GM21786 (cell line): ENCODE data around the gene PPCS.
"Not testable (repeated sequence)": the region's sequence is repeated elsewhere in the genome, so short reads cannot be mapped to it uniquely, and the experiment has no call there.

ENCODE experiments used
- ATAC-seq: cut with Tn5 transposase; IDR thresholded peaks from one replicate; pipeline ENCODE4 v1.9.1; 2021; ENCODE audit not compliant: unreplicated experiment

The PPCS gene

DNA sequence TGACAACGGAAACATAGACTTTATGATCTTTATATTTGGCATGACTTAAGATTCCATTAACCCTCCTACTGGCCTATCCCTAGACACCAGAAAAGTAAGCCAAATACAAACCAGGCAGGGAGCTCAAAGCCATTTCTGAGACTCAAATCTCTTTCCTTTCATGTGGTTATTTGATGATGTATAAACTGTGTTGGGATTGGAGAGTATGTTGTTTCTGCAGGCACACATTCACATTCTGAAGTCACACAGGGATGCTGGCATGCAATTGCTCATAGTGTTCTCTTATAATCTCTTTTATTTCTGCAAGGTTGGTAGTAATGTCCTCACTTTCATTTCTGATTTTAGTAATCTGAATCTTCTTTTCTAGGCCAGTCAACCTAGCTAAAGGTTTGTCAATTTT, 6.3 kb upstream of the PPCS start:
- ATAC-seq, result no peak

DNA sequence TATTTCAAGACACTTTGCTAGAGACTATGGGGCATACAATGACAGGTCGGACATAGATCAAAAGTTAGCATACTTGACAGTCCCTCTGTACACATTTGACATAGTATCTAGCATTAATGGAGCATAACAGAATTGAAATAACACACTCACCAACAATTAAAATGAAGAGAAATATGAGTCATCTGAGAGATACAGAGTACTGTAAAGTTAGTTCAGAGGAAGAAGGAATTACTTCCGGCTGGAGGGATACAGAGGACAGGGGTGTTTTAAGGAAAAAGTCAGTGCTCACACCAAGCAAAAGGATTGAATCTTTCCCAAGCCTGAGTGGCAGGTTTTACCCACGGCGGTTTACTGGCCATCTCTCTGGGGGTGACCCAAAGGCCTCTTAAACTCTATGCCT, 3.0 kb upstream of the PPCS start:
- ATAC-seq, result no peak

DNA sequence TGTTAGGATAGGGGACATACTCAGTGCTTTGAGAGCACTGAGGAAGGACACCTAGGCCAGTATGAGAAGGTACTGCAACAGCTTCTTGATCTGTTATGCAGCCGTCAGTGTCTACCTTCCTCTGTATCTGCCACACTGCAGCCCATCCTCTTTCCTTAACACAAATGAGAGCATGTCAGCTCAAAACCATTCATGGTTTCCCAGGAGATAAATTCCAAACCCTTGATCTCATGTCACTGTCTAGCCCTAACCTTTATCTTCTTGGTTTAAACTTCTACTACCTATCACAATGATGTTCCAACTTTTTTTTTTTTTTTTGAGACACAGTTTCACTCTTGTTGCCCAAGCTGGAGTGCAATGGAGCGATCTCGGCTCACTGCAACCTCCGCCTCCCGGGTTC, 1.9 kb upstream of the PPCS start:
- no peak for ATAC-seq

DNA sequence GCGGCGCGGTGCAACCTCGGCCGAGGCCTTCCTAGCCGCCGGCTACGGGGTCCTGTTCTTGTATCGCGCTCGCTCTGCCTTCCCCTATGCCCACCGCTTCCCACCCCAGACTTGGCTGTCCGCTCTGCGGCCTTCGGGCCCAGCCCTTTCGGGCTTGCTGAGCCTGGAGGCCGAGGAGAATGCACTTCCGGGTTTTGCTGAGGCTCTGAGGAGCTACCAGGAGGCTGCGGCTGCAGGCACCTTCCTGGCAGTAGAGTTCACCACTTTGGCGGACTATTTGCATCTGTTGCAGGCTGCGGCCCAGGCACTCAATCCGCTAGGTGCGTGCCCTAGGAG, 379 bp downstream of the PPCS start:
- ATAC-seq, result peak; percentile 50

DNA sequence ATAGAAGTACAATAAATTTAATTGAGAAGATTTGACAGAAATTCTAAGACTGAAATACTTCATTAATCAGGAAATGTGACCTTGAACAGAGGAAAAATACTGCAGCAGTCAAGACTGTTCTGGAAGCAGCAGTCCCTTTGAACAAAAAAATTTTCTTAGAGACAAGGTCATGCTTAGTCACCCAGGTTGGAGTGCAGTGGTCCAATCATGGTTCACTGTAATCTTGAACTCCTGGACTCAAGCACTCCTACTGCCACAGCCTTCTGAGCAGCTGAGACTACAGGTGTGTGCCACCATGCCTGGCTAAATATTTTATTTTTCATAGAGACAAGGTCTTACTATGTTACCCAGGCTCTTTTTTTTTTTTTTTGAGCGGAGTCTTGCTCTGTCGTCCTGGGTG, 4.9 kb downstream of the PPCS start:
- ATAC-seq, result no peak

DNA sequence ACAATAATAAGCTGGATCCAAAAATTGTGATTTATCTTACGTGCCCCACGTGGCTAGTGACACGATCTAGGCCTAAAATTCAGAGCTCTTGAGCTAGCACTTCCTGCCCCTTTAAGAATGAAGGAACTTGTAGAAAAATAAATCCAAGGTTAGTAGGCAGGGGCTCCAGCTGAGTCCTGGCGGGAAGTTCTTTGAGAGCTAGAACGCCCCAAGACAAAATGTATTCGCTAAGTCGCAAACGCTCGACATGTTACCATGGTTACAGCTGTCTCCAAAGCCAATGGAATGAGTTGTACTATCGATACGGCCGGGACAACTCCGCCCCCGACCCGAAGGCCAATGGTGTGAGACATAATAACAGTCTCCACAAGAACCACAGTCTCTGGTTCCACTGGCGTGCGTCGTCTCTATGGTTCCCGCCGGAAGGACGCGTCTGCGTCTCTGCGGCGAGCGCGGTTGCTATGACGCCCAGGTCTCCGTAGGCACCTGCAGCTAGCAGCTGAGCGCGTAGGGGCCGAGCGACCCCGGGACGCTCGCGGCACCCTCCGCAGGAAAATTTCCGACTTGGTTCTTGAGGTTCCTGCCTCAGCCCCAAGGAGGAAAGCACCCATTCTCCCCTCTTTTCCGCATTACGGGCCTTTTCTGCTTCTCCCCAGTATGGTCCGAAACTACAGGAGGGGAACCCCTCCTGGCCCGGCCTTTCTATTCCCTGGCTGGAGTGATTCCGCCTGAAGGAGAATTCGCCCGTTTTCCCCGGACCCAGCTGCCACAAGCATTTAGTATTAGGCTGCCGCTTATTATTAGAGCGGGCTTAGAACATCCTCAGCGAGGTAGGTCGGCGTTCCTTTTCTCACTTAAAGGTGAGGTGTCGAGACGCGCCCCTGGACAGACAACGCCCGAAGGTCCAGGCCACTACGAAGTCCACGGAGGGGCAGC, 6.8 kb downstream of the PPCS start, which contains the start of gene CCDC30:
Gene CCDC30 (plus strand): TSS at position 459 of the 936 bp plus-strand sequence. CDS start 17,266 bp downstream, outside the sequence.
- peak; percentile 99 for ATAC-seq

DNA sequence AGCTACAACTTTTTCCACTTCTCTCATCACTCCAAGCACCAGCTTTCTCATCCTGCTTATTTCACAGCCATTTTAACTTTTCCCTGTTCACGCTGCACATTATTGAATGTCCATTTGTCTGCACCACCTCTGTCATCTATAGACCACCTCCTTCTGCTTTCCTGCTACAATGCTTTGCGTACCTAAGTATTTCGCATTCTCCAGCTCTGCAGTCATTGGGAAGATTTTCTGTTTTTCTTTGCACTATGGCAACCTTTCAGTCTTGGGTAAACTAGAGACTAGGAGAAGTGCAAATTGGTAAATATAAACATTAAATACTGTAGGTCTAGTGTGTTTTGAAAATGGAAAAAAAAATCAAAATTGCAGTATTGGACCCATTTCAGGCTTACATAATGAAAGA, 7.6 kb downstream of the PPCS start:
- ATAC-seq, result no peak

DNA sequence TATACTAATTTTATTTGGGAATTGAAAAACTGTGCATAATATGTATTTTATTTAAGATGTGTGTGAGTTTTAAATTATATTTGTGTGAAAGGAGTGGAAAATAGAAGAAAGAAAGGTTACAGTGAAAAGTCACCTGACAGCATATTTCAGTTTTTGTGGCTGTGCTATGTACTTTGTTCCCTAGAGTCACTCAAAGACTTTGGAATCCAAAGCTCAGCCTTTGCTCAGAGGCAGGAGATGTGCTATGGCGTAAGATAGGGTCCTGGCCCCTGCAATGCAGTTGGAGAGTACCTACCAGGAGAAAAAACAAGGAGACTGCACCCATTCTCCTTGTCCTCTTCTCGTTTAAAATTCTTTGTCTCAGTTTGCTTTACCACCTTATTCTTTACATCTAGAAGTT, 9.7 kb downstream of the PPCS start:
- no peak for ATAC-seq

DNA sequence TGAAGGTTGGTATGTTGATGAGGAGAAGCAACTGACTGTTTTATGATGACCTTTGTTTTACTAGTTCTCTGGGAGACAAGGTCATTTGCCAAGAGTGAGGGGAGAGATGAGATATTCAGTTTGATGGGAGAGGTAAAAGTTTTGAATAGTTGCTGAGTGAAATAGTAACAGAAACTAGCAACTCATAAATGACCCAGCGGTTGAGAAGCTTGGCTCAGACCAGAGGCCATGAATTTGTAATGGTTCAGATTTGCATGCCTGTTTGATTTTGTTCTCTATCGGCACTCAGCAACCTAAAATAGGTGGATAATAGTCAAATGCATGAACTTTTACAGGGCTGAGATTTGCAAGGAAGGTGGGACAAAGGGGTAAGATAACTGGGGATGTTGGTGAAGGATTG, 13.4 kb downstream of the PPCS start:
- ATAC-seq, result no peak

DNA sequence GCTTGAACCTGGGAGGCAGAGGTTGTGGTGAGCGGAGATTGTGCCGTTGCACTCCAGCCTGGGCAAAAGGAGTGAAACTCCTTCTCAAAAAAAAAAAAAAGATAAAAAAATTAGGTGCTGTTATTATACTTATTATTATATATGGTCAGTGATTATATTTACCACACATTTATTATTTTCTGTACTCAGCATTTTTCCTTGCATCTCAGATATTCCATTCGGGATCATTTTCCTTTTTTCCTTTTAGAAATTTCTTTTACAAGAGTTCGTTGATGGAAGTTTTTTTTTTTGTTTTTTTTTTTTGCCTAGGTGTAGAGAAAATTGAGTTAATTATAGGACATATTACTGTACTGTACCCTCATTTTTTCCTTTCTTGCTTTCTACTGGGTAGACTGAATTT, 20.3 kb downstream of the PPCS start:
- ATAC-seq, result no peak

DNA sequence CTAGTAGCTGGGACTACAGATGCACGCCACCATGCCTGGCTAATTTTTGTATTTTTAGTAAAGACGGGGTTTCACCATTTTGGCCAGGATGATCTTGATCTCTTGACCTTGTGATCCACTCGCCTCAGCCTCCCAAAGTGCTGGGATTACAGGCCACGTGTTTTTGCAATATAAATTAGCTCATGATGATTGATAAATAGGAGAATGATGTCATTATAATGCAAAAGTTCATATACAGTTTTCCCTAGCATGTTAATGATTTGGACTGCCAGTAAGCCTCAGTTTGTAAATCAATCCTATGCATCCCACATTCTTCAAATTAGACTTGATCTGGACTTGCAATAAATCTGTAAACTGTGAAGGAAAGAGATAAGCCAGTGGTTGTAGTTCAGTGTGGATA, 21.0 kb downstream of the PPCS start:
- ATAC-seq, result not testable (repeated sequence)

DNA sequence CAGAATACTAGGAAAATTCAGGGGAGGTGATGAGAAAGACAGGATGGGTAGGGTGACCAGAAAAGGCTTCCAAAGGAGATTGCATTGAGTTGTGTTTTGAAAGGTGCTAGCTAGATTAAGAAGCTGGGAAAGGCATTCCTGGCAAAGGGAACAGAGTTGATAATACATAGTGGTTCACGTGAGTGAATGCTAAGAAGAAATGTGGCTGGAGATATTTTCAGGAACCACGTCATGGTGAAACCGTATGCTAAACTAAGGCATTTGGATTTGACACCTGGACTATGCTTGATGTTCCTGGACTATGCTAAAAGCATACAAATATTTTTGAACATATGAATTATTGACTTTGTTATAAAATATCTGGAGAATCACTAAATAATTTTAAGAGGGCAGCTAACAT, 21.4 kb downstream of the PPCS start:
- no peak for ATAC-seq

DNA sequence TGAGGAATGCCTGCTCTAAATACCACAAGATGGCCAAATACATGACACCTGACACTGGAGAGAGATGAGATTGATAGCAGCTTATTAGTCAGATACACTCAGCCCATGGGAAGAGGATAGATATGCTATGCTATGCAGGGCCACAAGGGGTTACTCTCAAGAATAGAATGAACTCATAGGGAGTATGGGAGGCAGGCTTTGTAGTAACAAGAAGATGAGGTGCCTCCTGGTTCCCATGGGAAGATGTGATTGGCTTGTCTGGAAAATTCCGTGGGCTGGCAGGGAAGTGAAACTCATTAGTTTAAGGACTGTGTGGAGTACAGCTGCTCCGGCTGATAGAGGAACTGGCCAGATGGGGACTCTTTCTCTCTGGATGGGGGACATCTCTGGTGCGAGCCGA, 23.3 kb downstream of the PPCS start:
- no peak for ATAC-seq

DNA sequence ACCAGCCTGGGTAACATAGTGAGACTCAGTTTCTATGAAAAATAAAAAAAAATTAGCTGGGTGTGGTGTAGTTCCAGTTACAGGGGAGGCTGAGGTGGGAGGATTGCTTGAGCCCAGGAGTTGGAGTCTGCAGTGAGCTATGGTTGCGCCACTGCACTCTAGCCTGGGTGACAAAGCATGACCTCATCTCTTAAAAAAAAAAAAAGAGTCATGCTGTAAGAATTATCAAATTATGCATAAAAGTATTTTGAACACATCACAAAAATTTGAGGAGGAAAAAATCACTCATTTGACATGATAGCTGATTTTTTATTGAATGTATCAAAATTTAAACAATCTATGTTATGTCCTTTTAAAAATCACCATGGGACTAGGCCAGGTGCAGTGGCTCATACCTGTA, 24.6 kb downstream of the PPCS start:
- no peak for ATAC-seq

DNA sequence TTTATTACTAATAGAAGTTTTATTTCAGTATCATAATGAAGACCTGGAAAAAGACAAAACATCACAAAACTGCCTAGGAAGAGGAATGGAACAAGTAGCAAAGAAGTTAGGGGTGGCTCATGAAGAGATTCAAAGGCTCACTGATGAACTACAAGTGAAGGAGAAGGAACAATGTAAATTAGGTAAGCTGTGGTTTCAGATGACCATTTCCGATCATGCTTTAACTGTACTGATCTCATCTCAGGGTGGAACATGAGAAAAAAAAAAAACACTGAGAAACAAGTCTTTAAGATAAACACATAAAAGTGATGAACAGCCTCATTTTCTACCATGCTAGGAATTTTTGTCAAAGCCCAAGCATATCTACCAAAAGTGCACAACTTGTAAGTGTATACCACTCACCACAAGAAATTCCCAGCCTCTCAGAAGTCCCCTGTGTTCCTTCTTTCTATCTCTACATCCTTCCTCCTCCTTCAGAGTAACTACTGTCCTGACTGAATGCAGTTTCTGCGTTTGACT, 26.4 kb downstream of the PPCS start:
- no peak for ATAC-seq

DNA sequence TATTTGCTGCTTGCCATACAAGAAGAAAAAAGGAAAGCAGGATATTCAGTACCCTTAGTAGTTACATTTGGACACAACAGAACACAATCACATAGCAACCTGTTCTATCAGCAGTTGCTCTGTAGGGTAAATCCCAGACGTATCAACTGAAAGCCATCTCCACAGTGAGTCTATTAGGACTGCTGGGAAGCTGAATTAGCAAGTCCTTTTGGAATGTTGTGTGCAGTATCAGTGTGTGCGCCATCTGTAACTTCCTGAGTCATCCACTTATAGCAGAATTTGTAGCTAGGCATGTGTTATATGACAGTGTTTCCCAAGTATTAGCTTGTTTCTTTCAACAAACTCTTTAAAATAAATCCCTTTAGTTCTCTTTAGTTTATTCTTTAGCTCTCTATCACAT, 28.0 kb downstream of the PPCS start:
- ATAC-seq, result no peak

DNA sequence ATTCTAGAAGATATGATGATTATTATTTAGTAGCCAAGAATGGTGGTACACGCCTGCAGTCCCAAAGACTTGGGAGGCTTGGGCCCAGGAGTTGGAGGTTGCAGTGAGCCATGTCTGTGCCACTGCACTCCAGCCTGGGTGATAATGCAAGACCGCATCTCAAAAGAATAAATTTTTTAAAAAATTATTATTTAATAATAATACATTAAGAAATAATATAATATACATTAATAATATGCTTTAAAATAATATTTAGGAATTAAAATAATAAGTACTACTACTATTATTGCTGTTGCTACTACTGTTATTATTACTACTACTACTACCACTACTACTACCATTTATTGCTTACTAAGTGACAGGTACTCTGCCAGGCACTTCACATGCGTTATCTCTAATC, 33.9 kb downstream of the PPCS start:
- no peak for ATAC-seq

DNA sequence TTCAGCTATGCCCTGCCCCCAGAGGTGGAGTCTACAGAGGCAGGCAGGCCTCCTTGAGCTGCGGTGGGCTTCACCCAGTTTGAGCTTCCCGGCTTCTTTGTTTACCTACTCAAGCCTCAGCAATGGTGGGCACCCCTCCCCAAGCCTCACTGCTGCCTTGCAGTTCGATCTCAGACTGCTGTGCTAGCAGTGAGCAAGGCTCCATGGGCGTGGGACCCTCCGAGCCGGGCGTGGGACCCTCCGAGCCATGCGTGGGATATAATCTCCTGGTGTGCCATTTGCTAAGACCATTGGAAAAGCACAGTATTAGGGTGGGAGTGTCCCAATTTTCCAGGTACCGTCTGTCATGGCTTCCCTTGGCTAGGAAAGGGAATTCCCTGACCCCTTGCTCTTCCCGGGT, 45.7 kb downstream of the PPCS start:
- ATAC-seq, result not testable (repeated sequence)

DNA sequence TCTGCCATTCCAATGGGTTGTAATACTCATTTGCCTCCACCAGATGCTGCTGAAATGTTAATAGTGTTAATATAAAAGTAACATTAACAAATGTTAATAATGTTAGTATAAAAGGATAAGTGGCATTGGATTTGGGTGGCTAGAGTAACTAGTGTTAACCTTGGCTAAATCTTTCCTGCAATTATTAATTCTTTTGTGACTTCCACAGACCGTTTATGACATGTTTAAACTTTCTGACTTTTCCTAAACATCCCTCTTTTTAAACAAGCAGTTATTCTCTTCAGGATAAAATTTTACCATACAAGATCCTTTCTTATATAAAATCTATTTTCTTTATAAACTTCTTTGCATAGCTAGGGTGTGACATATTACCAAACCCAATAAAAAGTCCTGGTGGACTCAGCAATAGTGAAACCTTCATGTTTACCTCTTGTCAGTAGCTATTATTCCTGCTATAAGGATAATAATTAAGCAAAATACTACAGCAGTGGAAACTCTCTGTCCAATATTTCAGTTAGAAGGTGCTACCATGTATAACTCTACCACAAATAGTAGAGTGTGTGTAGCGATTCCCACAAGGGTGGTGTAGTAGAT, 48.3 kb downstream of the PPCS start:
- no peak for ATAC-seq

DNA sequence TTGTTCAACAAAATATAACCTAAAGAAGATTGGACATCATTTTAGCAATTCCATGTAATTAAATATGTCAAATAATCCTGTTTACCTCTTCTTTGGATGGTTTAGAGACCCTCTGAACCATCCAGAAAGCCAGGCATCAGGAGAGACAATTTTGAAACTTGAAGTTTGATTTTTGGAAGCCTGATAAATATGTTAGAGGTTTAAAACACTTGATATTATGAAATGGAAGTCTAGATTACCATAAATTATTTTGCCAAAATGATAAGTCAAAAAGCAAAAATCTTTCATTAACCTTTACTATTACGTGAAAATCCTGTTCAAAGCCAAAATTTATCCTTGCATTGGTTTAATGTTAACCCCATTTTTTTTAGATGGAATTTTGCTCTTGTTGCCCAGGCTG, 50.2 kb downstream of the PPCS start:
- no peak for ATAC-seq
